NCI-H1105 treated with DMSO at 0.1 percent for 48 hours (cell line): Measurements from ENCODE around the gene RAPGEF3.

ENCODE experiments used
- DNase-seq: peaks from one replicate; lab custom pipeline; 2025; lab: John Stamatoyannopoulos, UW

The RAPGEF3 gene

DNA sequence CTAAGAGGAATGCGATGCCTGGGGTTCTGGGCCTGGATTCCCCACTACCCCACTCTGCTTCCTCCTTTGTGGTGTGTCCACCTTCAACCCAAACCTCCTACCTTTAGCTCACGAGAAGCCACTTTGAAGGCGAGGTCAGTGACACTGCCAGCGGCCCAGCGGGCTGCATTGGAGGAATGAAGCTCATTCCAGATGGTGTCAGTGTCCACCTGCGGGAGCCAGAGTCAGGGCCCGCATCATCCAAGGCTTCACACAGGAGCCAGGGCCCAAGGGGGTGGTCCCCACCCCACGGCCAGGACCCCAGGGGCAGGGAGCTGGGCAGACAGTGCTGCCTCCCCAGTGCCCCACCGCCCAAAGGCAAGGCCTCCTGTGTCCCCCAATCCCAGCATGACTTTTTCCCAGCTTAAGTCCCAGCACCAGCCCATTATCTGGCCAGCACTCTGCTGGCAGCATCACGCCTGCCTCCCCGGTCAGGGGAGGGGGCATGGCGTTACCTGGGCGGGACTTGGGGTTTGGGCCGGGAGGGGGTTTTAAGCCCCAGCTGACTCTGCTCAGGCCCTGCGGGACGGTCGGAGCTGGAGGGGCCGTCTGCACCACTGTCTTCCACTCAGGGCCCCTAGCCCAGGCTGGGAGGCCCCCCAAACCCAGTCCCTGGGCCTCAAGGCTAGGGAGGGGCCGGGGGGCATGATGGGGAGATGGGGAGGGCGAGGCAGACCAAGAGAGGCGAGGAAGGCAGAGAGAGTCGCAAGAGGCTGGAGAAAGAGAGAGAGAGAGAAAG, 31.2 kb upstream of the RAPGEF3 start:
- DNase-seq: no peak

DNA sequence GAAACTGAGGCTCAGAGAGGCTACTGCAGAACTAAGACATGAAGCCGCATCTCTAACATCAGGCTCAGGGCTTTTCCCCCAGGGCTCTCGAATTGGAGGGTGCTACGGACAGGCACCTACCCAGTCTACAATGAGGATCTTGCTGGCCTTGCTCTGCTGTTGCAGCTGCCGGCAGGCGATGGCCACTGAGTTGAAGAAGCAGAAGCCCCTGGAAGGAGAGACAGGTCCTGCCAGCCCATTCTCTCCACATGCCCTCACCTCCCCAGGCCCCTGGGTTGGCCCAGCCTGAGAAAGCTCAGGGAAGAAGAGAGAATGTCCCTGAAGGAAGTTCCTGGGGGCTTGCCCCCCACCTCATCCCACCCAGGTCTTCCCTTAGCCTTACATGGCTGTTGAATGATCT, 30.5 kb upstream of the RAPGEF3 start:
- no peak for DNase-seq

DNA sequence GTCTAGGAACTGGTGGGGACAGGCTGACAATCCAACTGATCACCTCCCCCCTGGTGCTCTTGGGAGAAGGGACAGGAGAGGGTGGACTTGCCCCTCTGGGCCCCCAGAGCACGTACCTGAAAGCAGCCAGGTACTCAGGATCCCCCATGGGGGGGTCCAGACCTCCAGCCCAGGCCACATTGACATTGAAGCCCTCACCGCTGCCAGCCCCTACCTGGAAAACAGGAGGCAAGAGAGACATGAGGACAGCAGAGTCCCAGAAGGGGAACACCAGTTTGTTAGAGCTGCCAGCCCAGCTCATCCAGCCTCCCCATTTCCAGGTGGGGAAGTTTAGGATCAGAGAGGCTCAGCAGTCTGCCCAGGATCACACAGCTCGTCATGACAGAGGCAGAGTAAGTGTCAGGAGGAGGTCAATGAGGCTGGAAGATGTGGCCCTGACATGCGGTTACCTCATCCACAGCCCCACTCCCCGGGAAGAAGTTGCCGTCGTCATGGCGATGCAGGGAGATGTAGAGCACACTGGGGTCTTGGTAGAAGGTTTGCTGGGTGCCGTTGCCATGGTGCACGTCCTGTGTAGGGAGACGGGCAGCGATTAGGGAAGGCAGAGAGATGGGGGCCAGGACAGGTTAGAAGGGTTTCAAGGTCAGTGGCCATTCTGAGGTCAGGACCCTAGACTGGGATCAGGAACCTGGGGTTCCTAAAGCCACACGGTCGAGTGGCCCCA, 29.1 kb upstream of the RAPGEF3 start:
- no peak for DNase-seq

DNA sequence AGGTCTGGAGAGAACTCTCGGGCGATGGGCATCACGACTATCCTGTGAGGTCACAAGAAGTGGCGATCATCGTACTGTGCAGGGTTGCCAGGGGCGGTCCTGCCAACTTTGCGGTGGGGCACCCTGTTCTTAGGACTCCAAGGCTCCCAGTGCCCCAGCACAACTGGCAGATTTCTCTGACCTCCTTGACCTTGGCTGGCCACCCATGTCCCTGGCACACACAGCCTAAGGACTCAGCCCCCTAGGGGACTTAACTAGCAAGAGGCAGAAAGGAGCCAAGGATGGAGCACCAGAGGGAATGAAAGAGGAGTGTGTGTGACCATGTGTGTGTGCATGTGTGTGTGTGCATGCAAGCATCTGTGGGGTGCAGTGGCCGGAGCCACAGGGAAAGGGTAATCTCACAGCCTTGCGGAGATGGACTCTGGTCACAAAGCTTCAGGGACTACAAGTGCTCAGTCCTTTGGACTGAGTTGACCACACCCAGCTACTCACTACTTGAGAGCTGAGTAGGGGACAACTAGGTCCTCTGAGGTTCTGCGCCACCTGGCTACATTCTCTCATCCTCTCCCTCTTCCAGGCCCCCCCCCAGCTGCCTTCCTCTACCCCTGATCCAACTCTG, 28.1 kb upstream of the RAPGEF3 start:
- no peak for DNase-seq

DNA sequence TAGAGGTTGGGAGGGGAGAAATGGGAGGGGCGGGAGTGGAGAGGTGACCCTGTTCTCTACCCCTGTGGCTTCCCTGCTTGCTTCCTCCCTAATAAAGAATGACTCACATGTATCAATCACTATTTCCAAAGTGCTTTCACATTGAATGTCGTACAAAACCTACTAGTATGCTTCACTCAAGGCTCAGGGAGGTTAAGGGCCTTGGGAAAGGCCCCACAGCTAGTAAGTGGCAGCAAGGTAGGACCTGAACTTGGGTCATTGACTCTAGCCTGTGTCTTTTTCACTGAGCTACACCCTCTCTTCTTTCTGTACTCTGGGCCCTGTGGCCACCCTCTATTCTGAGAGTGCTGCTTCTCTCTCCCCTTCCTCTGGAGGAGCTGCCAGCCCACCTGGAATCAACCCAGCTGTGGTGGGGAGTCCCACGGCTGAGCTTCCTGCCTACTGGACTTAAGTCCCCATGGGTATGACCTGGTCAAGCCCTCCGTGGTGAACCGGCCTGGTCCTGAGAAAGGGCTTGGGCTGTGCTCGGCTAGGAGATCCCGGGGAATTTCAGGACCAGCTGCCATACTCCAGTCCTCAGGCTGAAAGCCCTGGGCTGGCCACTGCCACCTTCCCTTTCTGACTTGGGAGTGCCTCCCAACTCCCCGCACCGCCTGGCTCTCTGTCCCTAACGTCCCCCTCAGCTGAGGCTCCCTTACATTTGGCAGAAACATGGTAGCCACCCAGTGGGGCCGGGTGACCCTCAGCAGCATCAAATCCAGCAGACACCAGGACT, 27.4 kb upstream of the RAPGEF3 start:
- no peak for DNase-seq

DNA sequence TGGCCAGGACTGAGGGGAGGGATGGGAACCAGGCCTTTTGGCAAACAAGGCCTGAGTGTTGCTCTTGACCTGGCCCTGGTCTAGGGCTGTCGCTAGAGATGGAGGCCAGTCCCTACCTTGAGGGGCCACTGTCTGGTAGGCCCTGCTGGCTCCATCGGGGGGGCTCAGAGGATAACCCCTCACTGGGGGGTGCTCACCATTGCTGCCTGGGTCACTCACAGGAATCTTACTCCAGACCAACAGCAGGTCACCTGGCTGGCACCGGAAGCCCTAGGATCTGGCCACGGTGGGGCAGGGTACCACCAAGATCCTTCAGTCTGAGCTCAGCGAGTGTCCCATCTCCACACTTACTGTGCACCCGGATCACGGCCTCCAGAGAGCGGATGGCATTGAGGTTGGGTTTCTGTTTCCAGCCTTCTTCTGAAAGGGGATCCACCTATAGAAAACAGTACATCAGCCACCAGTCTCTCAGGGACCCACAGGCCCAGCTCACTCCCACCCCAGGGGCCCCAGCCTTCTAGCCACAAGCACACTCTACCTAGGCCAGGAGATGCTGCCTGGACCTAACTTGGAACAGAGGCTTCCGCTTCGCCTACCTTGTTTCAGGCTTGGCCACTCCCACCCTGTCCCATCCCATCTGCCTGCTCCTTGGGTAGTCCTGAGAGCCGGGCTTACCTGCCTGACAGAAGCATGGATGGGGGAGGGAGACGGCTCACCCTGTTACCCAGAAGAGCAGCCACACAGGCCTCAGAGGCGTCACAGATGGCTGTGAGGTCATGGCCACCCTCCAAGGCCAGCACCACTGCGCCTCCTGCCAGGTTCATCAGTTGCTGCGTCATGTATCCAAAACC, 26.6 kb upstream of the RAPGEF3 start:
- DNase-seq: no peak

DNA sequence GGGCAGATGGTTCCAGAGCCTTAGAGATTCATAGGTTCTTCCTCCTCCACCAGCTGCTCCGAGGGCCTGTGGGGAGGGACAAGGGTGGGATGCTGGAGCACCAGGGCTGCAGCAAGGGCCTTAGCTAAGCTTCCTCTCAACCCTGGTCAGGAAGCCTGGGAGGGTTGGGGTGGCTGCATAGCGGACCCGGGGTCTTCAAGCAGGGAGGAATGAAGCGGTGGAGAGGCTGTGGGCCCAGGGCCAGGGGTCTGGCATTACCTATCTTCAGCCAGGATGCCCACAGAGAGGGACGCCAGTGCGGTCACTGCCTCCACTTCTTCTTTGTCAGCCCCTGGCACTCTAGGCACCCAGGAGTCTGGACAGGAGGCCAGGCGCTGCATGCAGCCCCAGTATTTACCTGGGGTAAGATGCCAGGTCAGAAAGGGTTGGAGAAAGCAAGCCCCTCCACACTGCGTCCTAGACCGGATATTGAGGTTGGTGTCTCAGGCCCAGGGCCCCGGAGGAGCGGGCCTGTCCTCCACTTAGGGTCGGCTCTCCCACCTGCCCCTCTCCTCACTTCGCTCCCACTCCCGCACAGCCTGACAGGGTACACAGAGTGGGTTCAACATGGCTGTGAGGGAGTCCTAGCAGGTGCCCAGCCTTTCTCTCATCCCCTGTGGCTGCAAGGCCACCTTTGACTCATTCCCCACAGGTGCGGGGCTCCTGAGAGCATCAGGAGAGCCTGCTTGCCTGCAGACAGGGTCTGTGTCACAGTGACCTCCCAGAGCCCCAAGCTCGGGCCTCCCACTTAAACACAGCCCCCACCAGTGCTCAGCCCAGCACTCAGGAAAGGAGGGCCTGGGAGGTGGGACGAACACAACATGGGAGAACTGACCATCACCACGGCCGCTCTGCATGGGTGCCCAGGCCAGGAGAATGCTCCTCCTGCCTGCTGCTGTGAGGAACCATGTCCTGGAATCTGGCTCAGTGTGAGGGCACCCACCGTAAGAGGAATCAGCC, 25.4 kb upstream of the RAPGEF3 start:
- no peak for DNase-seq

DNA sequence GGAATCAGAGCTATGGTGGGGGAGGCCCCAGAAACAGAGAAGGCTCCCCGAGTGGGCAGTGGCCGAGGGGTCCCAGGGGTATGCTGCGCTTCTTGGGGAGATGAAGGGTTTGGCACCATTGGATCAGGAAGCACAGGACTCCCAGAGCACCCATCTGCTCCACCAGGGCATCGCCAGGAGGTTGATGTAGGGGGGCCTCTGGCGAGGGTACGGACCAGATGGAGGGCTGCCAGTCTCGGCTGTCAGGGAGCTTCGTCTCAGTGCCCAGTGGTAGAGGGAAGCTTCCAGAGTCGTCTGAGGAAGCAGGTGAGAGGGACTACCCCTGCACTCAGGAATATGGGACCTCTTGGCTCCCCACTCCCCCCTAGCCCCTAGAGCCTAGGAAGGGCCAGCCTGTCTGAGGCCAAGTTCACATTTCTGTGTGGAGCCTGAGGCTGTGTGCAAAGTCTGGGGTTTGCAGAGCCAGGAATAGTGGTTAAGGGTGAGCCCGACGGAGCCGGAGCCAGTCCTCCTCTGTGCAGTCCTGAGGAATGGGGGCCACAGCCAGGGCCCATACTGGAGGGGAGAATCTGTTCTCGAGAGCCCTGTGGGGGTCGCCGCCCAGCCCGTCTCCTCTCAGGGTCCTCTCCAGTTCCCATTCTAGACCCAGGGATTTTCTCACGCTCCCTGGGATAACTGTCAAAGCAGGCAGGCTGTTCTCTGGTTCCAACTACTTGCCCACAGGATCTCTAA, 24.5 kb upstream of the RAPGEF3 start:
- no peak for DNase-seq

DNA sequence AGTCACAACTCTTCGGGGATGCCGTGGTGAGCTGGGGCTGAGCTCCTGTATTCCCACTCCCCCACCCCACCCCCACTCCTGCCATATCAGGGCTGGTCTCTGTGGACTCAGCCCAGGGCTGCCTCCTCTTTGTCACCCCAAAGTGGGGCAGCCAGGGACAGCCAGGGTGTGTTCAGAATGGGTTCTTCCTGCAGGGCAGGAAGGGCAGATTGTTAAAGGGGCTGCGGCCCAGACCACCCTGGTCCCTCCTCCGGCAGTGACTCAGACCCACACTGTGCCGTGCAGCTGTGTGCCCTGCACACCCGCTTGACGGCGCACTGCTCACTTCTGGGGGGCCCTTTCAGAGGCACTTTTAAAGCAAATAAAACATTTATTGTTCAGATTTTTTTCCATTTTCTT, 23.7 kb upstream of the RAPGEF3 start:
- no peak for DNase-seq

DNA sequence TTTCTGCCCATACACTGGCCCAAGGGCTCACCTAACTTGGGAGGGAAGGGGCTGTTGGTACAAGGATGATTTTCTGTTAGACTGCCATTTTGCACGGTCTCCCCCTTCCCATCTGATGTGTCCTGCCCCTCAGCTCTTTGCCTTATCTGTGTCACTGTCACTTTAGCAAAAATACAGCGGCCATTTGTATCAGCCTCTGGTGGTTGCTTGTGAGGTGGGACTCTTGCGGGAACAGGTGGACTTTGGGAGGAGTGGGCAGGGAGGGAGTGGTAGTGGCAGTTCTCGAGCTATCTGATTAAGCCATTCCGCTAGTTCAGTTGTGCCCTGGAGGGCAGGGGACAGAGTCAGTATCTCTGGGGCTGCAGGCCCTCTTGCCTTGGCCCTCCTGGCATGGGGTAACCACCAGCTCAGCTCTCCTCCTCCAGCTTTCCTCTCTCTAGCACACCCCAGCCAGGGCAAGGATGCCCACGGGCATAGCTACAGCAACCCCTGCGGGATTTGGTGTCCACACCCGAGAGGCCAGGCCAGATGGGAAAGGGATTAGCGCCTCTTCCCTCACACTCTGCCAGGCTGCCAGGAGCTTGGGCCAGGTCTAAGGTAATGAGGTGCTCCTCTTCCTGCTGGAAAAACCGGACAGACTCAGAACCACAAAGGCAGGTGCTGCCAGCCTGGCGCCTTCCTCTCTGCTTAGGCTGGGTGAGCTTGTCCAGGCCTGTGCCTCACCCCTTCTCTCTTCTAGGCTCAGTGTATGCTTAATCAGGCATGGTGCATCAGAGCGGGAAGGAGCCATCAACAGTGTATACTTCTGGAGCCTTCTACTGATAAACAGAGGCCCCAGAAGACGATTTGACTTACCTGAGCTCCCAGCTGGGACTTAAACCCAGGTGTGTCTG, 23.0 kb upstream of the RAPGEF3 start:
- DNase-seq: peak; percentile 92

DNA sequence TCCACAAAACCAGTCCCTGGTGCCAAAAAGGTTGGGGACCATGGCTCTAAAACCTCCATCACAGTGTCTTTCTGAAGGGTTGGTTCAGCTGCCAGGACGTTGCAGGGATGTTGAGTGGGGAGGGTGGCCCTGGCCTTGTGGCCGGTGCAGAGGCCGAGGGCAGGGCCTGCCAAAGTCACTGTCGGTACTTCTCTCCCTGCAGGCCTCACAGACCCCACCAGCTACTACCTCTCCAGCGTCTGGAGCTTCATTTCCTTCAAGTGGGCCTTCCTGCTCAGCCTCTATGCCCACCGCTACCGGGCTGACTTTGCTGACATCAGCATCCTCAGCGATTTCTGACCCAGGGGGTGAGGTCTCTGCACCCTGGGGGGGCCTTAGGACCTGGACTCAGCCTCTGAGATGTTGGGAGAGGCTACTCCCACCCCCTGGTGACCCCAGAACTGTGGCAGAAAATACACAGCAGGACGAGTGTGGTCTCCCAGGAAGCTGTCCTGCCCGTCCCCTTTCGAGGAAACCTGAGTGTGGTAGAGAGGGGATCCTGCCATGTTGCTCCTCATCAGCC, 21.3 kb upstream of the RAPGEF3 start:
- DNase-seq: no peak

DNA sequence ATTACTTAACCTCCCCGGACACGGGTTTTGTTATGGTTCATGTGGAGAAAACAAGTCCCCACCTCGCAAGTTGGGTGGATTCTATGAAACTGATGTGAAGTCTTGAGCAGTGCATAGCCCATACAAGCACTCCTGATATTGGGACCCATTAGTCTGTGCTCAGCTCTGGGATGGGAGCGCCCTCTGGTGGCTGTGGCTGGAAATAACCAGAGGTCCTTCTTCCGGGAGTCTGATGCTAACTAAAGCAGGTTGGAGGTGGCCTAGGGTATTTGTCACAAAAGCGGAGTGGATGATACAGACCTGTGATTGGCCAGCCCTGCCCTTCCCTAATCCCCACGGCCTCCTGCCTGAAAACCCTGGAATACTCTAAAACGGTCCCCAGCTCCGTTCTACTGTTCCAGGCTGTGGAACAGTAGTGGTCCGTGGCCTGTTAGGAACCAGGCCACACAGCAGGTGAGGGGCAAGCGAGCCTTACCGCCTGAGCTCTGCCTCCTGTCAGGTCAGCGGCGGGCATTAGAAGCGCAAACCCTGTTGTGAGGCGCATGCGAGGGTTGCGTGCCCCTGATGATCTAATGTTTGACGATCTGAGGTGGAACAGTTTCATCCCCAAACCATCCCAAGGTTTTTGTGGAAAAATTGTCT, 20.7 kb upstream of the RAPGEF3 start:
- peak; percentile 75 for DNase-seq

DNA sequence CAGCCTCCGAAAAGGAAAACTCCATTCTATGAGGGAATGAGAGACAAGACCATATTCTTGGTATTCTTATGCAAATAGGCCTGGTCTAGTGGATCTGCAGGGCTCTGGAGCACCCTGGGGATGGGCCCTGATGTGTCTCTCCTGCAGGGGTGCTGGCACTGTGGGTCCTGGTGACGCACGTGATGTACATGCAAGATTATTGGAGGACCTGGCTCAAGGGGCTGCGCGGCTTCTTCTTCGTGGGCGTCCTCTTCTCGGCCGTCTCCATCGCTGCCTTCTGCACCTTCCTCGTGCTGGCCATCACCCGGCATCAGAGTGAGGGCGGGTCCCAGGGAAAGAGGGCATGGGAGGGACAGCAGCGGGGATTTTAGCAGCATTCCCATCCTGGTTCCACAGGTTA, 20.2 kb upstream of the RAPGEF3 start:
- no peak for DNase-seq

DNA sequence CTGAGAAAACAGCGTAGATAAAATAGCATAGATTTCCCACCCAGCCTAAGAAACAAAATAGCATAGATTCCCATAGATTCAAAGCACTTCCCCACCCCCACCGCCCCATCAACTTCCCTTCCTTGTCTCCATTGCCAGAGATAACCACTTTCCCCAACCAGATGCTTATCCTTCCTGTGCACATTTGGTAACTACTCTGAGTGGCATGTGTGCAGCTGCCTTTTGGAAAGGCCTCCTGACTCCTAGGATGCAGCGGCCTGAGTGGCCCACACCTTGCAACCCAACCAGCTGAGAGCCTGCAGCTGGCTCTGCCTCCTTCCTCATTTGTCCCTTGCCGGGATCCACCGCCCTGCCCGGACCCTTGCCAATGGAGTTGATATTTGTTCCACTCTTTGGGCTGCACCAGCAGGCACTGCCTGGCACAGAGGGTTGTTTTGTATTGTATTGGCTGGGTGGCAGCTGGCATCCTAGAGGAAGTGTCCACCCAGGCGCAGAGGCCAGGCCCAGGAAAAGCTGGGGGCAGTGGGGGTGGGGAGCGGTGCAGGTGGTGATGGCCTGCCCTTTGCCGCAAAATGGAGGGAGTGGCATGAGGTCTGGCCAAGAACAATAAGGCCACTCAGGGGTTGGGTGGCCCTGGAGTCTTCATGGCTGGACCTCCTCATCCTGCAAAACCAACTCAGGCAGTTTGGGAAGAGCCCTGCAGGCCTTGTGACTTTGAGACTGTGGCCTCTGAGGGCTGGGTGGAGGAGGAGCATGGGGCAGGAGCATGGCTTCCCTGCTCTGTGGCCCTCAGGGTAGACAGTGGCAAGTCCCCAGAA, 19.3 kb upstream of the RAPGEF3 start:
- DNase-seq: no peak

DNA sequence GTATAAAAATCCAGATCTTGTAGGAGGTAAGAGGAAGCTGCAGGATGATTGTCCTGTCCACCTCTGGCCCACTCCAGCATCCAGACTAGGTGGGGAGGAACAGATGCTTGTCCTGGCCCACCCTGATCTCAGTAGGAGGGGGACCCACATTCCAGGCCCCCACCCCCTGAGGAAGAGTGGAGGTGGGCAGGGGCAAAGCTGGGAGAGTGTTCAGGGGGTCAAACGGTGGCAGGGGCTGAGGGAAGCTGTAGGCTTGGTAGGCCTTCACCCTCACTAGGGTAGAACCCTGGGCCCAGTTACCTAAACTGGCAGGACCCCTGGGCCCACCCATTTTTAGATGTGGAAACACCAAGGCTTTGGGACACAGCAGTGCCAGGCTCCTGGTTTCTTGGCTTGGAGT, 18.5 kb upstream of the RAPGEF3 start:
- DNase-seq: no peak

DNA sequence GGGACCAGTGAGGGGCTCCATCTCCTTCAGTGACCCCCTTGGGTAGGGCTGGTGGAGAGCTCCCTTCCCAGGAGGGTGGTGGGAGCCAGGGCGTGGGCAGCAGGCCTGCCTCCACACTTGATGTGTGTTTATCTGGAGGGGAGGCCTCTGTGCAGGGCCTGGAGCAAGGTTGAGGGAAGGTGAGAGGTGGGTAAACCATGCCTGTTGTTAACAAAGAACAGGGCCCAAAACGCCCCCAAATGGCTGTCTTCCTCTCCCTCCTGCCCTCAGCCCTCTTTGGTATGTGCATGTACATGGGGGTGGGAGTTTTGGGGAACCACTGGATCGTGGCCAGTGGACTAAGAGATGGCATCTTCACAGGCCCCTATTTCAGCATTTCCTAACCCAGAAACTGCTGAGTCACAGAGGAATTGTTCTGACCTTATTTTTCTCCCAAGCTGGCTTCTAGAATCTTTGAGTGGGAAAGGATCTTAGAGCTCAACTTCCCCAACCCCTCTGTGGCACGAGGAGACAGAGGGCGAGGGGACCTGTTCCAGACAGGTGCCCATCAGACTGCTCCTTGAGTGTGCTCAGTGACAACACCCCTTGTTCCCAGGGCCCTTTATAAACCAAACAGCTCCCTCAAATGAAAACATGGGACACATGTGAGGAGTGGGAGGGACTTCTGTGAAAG, 17.9 kb upstream of the RAPGEF3 start:
- no peak for DNase-seq
